ENCODE data around the gene NCOA7.
"Not testable (repeated sequence)": the region's sequence is repeated elsewhere in the genome, so short reads cannot be mapped to it uniquely, and the experiment has no call there.

GRCh38 chr6:125935520-125935919 lies 144.8 kb downstream of the NCOA7 start:
- TF ChIP-seq CTCF, EZH2phosphoT487 (IDR thresholded peaks at IDR 0.05): not testable (repeated sequence)
